ENCODE measurements around the gene NDE1.

DNA sequence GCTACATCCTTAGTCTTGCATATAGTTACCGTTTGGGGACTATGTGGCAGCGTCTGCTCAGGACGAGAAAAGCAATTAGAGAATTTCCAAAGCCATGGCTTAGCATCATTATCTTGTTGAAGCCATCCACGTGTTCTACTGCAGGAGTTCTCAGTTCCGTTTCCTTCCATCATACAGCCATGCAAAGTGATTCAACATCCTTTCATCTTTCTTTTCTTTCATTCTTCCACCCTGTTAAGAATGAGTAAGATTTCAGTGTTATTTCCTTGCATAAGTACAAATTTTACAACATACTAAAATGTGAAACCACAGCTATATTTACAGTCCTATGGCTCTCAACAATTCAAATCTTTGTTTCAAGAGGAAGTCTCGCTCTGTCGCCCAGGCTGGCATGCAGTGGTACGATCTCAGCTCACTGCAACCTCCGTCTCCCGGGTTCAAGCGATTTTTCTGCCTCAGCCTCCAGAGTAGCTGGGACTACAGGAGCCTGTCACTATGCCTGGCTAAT, 10.9 kb upstream of the NDE1 start:
- no peak for TF ChIP-seq POLR2A (IDR thresholded peaks at IDR 0.05; ENCODE audit: low read depth, low read length)
- TF ChIP-seq, protein P1, sequence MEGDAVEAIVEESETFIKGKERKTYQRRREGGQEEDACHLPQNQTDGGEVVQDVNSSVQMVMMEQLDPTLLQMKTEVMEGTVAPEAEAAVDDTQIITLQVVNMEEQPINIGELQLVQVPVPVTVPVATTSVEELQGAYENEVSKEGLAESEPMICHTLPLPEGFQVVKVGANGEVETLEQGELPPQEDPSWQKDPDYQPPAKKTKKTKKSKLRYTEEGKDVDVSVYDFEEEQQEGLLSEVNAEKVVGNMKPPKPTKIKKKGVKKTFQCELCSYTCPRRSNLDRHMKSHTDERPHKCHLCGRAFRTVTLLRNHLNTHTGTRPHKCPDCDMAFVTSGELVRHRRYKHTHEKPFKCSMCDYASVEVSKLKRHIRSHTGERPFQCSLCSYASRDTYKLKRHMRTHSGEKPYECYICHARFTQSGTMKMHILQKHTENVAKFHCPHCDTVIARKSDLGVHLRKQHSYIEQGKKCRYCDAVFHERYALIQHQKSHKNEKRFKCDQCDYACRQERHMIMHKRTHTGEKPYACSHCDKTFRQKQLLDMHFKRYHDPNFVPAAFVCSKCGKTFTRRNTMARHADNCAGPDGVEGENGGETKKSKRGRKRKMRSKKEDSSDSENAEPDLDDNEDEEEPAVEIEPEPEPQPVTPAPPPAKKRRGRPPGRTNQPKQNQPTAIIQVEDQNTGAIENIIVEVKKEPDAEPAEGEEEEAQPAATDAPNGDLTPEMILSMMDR (conservative IDR thresholded peaks at IDR 0.05; ENCODE audit: low read depth, low read length), result no peak

Measured in IMR-90 (cell line).